ENCODE results near the gene PRSS12. TPM values are rescaled to one million over a fixed set of nuclear protein-coding genes. Genes with fewer than 3 reads are reported as not detected.

Gene PRSS12
- total RNA-seq, 1 experiment from 2014 or later, result 5.4 TPM

- WGBS (ENCODE audit: extremely low coverage, insufficient read length, low lambda C conversion rate), result no CpG with 5 or more reads among the region's 3 CpGs
- H2BK120ac ChIP-seq (ENCODE audit: low read depth, low read length, poor library complexity, severe bottlenecking), result no peak overlapping the region
- no peak overlapping the region for H3K14ac ChIP-seq (ENCODE audit: insufficient read depth, low read length)
- H3K79me1 ChIP-seq (ENCODE audit: insufficient read depth, low read depth, low read length, poor library complexity, severe bottlenecking), result no peaks in the 10 kb centered on the region
- Mint-ChIP-seq H3K4me1 (peaks cover 22 to 26% of the 10 kb centered on the region in 2 experiments), H3K27me3 (ENCODE audit: low read depth) (peaks cover 48% of the 10 kb centered on the region), H3K36me3 (ENCODE audit: insufficient read depth in 1 of 3, low read depth in 3 of 3) (no peaks in the 10 kb centered on the region; a peak in 1 of 7 replicates), H3K27ac (no peak overlapping the region), H3K4me3 (no peak overlapping the region), H3K9me3 (no peaks in the 10 kb centered on the region; a peak in 1 of 5 replicates)
- no peak overlapping the region for H2AFZ ChIP-seq (ENCODE audit: low read length)
- no peak overlapping the region for H4K8ac ChIP-seq (replicated peaks; ENCODE audit: insufficient read length, low read depth, low read length)
- no peak overlapping the region for H3K56ac ChIP-seq (ENCODE audit: insufficient read length, low read depth, low read length)
- H3K27ac ChIP-seq (ENCODE audit: insufficient read length, low read depth, low read length), result no peak overlapping the region
- no peak overlapping the region for H2BK12ac ChIP-seq (ENCODE audit: insufficient read length, low read depth, low read length)
- no peaks in the 10 kb centered on the region; the same call in none of the 2 replicates for H3K4me1 ChIP-seq (ENCODE audit: insufficient read depth, low read length)
- H3K4ac ChIP-seq (ENCODE audit: low read depth, low read length), result no peak overlapping the region
- no peak overlapping the region for H3K23ac ChIP-seq (ENCODE audit: insufficient read length, low read depth, low read length)
- no peak for DNase-seq
- H3K27me3 ChIP-seq (ENCODE audit: insufficient read depth, low read length), result peaks cover 4% of the 10 kb centered on the region; the same call in 1 of the 2 replicates
- H4K20me1 ChIP-seq (ENCODE audit: control insufficient read depth, insufficient read depth, insufficient read length), result no peaks in the 10 kb centered on the region
- H2BK15ac ChIP-seq (ENCODE audit: low read depth, low read length), result no peak overlapping the region
- H2AK5ac ChIP-seq (ENCODE audit: insufficient read length, low read length), result no peak overlapping the region
- peaks cover 12% of the 10 kb centered on the region for H3K23me2 ChIP-seq (ENCODE audit: insufficient read length, low read depth, low read length, poor library complexity, severe bottlenecking)
- H3K18ac ChIP-seq (ENCODE audit: insufficient read length, low read depth, low read length), result no peak overlapping the region
- no peaks in the 10 kb centered on the region for H3K79me2 ChIP-seq (ENCODE audit: insufficient read depth, low read length)
- H2BK20ac ChIP-seq (ENCODE audit: low read depth, low read length, poor library complexity, severe bottlenecking), result no peak overlapping the region
- H4K91ac ChIP-seq (ENCODE audit: insufficient read length, low read depth, low read length), result no peak overlapping the region
- H3T11ph ChIP-seq (ENCODE audit: low read length), result no peak overlapping the region
- H2BK5ac ChIP-seq (ENCODE audit: insufficient read length, low read length), result no peak overlapping the region
- no peak for TF ChIP-seq CTCF (conservative IDR thresholded peaks at IDR 0.05)
- H3K4me2 ChIP-seq (ENCODE audit: insufficient read depth, insufficient read length, low read length), result no peak overlapping the region
- no peak overlapping the region for H3K9ac ChIP-seq (ENCODE audit: extremely low read depth, insufficient read length, low read length)
- H3K9me3 ChIP-seq (ENCODE audit: control insufficient read depth, low read depth, low read length), result no peaks in the 10 kb centered on the region
- H4K5ac ChIP-seq (ENCODE audit: insufficient read length, low read depth, low read length), result no peak overlapping the region
Observed at GRCh38 chr4:118350961-118351360, 1.8 kb downstream of the PRSS12 start.
